Fibroblast of mammary gland (primary cell): Measurements from ENCODE around the gene ANKRD11.
A peak's percentile ranks its signal among the peaks of the same experiment; 100 is the strongest.
"Not testable (repeated sequence)": the region's sequence is repeated elsewhere in the genome, so short reads cannot be mapped to it uniquely, and the experiment has no call there.

Experiments
- DNase-seq: peaks from one replicate; pipeline ENCODE4 v3.0.0-alpha.2; 2010; ENCODE audit warnings: low read depth
- H3K4me3 ChIP-seq: 2 replicates; pipeline ENCODE4 v1.5.1; 2011; ENCODE audit warnings: low read depth, mild to moderate bottlenecking, low read length, moderate library complexity; ENCODE audit not compliant: control insufficient read depth
- CTCF ChIP-seq: conservative IDR thresholded peaks from 2 replicates; pipeline ENCODE4 v1.5.1; 2011; ENCODE audit warnings: low read depth, low read length, inconsistent platforms; ENCODE audit not compliant: control insufficient read depth, insufficient read depth

ANKRD11 gene

GRCh38 chr16:89425523-89425922 is 64.8 kb downstream of the ANKRD11 start:
- no peak for TF ChIP-seq CTCF
- DNase-seq: no peak
- no peak overlapping the region for H3K4me3 ChIP-seq

GRCh38 chr16:89423681-89424260 is 66.6 kb downstream of the ANKRD11 start:
- TF ChIP-seq CTCF: no peak
- no peak overlapping the region for H3K4me3 ChIP-seq
- DNase-seq: no peak

- peak; percentile 80 for DNase-seq
- no peak overlapping the region for H3K4me3 ChIP-seq
- TF ChIP-seq CTCF: no peak
These were observed 67.3 kb downstream of the ANKRD11 start for GRCh38 chr16:89422905-89423630.

GRCh38 chr16:89422527-89422904 is 67.8 kb downstream of the ANKRD11 start:
- peak; percentile 72 for DNase-seq
- TF ChIP-seq CTCF: no peak
- no peak overlapping the region for H3K4me3 ChIP-seq

GRCh38 chr16:89421300-89421699 is 69.1 kb downstream of the ANKRD11 start:
- DNase-seq, H3K4me3 ChIP-seq: not testable (repeated sequence)

GRCh38 chr16:89420204-89420603 is 70.2 kb downstream of the ANKRD11 start:
- no peak overlapping the region for H3K4me3 ChIP-seq
- no peak for DNase-seq
- no peak for TF ChIP-seq CTCF

GRCh38 chr16:89418352-89418751 is 72.0 kb downstream of the ANKRD11 start:
- no peak for TF ChIP-seq CTCF
- DNase-seq: no peak
- no peak overlapping the region for H3K4me3 ChIP-seq
